ENCODE results near the gene SNAPIN.
A peak's percentile ranks its signal among the peaks of the same experiment; 100 is the strongest.
"Not testable (repeated sequence)": the region's sequence is repeated elsewhere in the genome, so short reads cannot be mapped to it uniquely, and the experiment has no call there.

- not testable (repeated sequence) for TF ChIP-seq POLR2A (IDR thresholded peaks at IDR 0.05)
- TF ChIP-seq, protein P1, sequence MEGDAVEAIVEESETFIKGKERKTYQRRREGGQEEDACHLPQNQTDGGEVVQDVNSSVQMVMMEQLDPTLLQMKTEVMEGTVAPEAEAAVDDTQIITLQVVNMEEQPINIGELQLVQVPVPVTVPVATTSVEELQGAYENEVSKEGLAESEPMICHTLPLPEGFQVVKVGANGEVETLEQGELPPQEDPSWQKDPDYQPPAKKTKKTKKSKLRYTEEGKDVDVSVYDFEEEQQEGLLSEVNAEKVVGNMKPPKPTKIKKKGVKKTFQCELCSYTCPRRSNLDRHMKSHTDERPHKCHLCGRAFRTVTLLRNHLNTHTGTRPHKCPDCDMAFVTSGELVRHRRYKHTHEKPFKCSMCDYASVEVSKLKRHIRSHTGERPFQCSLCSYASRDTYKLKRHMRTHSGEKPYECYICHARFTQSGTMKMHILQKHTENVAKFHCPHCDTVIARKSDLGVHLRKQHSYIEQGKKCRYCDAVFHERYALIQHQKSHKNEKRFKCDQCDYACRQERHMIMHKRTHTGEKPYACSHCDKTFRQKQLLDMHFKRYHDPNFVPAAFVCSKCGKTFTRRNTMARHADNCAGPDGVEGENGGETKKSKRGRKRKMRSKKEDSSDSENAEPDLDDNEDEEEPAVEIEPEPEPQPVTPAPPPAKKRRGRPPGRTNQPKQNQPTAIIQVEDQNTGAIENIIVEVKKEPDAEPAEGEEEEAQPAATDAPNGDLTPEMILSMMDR (IDR thresholded peaks at IDR 0.05): peak in 1 of 3 experiments; percentile 17
Measured at GRCh38 chr1:153671628-153672353, 13.3 kb downstream of the SNAPIN start.
